HUES48 (cell line): ENCODE measurements around the gene HEATR5A.
"Not testable (repeated sequence)": the region's sequence is repeated elsewhere in the genome, so short reads cannot be mapped to it uniquely, and the experiment has no call there.

Source experiments
- H3K27ac ChIP-seq: one replicate; pipeline ENCODE4 v1.7.0; 2013; ENCODE audit warnings: low read depth, low read length, inconsistent platforms
- H3K27me3 ChIP-seq: 2 replicates; pipeline ENCODE4 v1.6.1; 2013; ENCODE audit warnings: mild to moderate bottlenecking, low read length; ENCODE audit not compliant: control insufficient read depth, insufficient read depth
- H3K36me3 ChIP-seq: 2 replicates; pipeline ENCODE4 v1.6.1; 2013; ENCODE audit warnings: low read length; ENCODE audit not compliant: control insufficient read depth, insufficient read depth
- H3K4me1 ChIP-seq: 2 replicates; pipeline ENCODE4 v1.6.1; 2013; ENCODE audit warnings: mild to moderate bottlenecking, low read length; ENCODE audit not compliant: control insufficient read depth, insufficient read depth
- H3K4me3 ChIP-seq: 2 replicates; pipeline ENCODE4 v1.5.1; 2013; ENCODE audit warnings: mild to moderate bottlenecking, low read depth, low read length
- H3K9ac ChIP-seq: 2 replicates; pipeline ENCODE4 v1.6.1; 2013; ENCODE audit warnings: mild to moderate bottlenecking, low read depth, low read length, moderate library complexity
- H3K9me3 ChIP-seq: 2 replicates; pipeline ENCODE4 v1.6.1; 2013; ENCODE audit warnings: low read length; ENCODE audit not compliant: control insufficient read depth, insufficient read depth

The HEATR5A gene

DNA sequence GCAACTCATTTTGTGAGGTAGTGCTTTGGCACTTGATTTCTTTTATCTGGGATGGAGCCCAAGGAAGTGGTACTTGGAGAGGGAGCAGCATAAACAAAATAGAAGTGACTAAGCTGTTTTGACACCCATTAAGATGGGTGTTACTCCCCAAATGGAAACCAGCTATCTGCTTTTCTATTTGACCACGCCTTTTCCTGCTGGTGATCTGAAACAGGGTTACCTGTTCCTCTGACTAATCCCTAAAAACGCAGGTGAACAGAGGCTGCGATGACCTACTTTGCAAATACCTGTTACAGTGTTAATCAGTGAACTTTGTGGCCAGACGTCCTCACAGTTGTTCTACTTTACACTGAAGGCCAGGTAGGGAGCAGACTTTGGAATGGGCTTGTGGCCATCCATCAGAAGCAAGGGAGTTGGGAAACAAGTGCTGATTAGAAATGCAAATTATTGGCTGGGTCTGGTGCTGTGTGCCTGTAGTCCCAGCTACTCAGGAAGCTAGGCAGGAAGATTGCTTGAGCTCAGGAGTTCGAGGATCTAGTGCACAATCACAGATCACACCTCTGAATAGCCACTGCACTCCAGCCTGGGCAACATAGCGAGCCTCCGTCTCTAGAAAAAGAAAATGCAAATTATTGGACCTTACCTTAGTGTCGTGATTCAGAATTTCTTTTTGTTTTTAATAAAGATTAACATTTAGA, 154.5 kb downstream of the HEATR5A start:
- H3K36me3 ChIP-seq = no peaks in the 10 kb centered on the region
- H3K27me3 ChIP-seq = no peaks in the 10 kb centered on the region
- peaks cover 11% of the 10 kb centered on the region; the same call in 1 of the 2 replicates for H3K4me1 ChIP-seq
- H3K27ac ChIP-seq = no peak overlapping the region
- H3K4me3 ChIP-seq = no peak overlapping the region
- peaks cover 22% of the 10 kb centered on the region for H3K9me3 ChIP-seq
- H3K9ac ChIP-seq = no peak overlapping the region

DNA sequence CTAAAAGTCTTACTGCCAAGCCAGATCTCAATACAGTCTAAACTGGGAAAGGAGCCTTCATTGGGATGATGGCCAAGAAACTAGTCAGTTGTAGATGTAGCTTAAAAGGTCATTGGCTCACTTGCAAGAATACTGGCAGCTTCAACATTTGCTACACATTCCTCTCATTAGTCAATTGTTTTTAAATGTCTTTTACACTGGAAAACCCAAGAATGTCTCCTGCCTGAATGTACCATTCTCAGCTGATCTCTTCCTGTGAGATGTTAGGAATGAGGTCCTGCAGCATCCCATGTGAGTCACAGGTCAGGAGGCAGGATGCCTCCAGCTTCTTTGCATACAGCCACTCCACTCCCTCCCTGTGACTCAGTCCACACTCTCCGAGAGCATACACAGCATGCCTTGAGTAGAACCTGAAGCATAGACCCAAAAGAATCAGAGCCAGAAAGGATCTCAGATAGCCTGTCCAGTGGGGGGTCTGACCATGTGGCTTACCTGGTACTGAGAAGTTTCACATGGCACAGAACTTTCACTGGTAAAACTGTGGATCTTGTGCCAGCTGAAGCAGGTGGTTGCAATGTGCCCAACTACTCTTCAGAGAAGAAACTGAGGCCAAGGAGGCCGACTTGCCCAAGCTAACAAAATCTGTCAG, 156.7 kb downstream of the HEATR5A start:
- Histone ChIP-seq H3K27me3 (no peaks in the 10 kb centered on the region), H3K4me1 (peaks cover 11% of the 10 kb centered on the region; the same call in 1 of the 2 replicates), H3K9ac (no peak overlapping the region), H3K27ac (no peak overlapping the region), H3K4me3 (no peak overlapping the region), H3K36me3 (no peaks in the 10 kb centered on the region), H3K9me3 (peaks cover 4% of the 10 kb centered on the region; the same call in 1 of the 2 replicates)

DNA sequence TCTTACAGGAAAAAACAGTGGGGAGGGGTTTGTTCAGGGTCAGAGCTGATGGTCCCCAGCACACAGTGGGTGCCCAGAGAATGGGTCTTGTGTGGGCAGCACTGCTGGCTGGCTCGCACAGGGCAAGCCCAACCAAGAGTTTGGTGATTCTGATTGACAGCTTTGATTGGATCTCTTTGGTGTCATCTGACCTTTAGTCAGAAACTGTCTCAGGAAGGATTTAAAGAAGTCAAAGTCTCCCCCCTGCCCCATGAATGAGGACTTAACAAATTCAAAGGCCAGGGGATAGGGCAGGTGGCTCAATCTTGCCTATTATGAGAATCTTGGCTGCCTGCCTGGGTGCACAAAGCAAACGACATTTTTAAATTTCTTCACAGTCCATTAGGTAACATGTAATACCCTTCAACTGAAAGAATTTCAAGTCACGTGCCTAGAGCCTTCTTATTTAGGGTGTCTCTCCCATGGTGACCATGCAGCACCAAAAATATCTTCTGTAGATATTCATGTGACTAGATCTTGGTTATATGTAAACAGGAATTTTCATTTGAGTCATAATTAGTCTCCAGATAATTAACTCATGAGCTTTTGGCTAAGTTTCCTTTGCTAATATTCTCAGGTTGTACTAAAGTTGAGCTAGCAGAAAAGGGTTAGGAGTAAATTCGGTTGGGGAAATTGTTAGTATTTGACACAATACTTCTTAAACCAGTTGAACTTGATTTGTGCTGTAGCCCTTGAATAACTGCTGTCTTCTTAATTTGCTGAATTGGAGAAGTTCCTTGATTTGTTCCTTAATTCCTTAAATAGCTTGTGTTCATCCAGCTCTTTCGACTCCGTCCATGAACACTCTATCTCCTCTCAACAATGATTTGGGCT, 158.3 kb downstream of the HEATR5A start:
- H3K27ac ChIP-seq = no peak overlapping the region
- no peaks in the 10 kb centered on the region for H3K36me3 ChIP-seq
- H3K27me3 ChIP-seq = no peaks in the 10 kb centered on the region
- no peak overlapping the region for H3K4me3 ChIP-seq
- H3K9ac ChIP-seq = no peak overlapping the region
- peaks cover 11% of the 10 kb centered on the region; the same call in 1 of the 2 replicates for H3K4me1 ChIP-seq
- peaks cover 3% of the 10 kb centered on the region; the same call in 1 of the 2 replicates for H3K9me3 ChIP-seq

DNA sequence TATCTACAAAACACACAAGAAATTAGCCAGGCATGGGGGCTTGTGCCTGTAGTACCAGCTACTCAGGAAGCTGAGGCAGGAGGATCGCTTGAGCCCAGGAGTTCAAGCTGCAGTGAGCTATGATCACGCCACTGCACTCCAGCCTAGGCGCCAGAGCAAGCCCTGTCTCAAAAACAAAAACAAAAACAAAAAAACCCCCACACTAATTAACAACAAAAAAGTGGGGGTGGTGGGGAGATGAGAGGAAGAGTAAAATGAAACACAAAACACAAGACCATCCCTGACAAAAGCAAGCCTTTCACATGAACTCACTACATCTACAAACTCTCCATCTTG, 158.9 kb downstream of the HEATR5A start:
- Histone ChIP-seq H3K9me3 (peaks cover 3% of the 10 kb centered on the region; the same call in 1 of the 2 replicates), H3K27ac (no peak overlapping the region), H3K9ac (no peak overlapping the region), H3K27me3 (no peaks in the 10 kb centered on the region), H3K4me3 (no peak overlapping the region), H3K4me1 (peaks cover 11% of the 10 kb centered on the region; the same call in 1 of the 2 replicates), H3K36me3 (no peaks in the 10 kb centered on the region)

DNA sequence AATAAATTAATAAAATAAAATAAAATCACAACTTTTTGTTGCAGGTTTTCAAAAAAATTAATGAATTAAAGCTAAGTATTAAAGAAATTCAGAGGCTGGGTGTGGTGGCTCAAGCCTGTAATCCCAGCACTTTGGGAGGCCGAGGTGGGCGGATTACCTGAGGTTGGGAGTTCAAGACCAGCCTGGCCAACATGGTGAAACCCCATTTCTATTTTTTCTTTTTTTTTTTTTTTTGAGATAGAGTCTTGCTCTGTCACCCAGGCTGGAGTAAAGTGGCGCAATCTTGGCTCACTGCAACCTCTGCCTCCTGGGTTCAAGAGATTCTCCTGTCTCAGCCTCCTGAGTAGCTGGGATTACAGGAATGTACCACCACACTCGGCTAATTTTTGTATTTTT, 161.3 kb downstream of the HEATR5A start:
- H3K27me3 ChIP-seq, H3K9me3 ChIP-seq, H3K4me3 ChIP-seq, H3K27ac ChIP-seq, H3K36me3 ChIP-seq, H3K4me1 ChIP-seq, H3K9ac ChIP-seq: not testable (repeated sequence)

DNA sequence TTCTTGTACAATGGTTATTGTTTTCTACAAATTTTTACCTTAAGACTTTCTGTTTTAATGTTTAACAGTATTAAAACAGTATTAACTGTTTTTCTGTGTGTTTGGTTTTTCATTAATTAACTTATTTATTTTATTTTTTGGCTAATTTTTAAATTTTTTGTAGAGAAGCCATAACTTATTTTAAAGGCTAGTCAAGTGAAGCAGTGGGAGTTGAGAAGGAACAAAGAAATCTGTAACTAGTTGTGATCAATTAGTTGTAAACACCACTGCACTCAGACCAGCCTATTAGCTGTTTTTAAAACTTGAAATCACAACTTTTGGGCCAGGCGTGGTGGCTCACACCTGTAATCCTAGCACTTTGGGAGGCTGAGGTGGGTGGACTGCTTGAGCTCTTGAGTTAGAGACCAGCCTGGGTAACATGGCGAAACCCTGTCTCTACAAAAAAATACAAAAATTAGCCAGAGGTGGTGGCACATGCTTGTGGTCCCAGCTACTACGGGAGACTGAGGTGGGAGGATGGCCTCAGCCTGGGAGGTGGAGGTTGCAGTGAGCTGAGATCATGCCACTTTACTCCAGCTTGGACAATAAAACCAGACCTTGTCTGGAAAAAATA, 161.8 kb downstream of the HEATR5A start:
- no peaks in the 10 kb centered on the region for H3K27me3 ChIP-seq
- no peak overlapping the region for H3K27ac ChIP-seq
- H3K4me3 ChIP-seq = no peak overlapping the region
- no peak overlapping the region for H3K9ac ChIP-seq
- peaks cover 3% of the 10 kb centered on the region; the same call in 1 of the 2 replicates for H3K9me3 ChIP-seq
- H3K36me3 ChIP-seq = no peaks in the 10 kb centered on the region
- H3K4me1 ChIP-seq = peaks cover 6% of the 10 kb centered on the region; the same call in 1 of the 2 replicates

DNA sequence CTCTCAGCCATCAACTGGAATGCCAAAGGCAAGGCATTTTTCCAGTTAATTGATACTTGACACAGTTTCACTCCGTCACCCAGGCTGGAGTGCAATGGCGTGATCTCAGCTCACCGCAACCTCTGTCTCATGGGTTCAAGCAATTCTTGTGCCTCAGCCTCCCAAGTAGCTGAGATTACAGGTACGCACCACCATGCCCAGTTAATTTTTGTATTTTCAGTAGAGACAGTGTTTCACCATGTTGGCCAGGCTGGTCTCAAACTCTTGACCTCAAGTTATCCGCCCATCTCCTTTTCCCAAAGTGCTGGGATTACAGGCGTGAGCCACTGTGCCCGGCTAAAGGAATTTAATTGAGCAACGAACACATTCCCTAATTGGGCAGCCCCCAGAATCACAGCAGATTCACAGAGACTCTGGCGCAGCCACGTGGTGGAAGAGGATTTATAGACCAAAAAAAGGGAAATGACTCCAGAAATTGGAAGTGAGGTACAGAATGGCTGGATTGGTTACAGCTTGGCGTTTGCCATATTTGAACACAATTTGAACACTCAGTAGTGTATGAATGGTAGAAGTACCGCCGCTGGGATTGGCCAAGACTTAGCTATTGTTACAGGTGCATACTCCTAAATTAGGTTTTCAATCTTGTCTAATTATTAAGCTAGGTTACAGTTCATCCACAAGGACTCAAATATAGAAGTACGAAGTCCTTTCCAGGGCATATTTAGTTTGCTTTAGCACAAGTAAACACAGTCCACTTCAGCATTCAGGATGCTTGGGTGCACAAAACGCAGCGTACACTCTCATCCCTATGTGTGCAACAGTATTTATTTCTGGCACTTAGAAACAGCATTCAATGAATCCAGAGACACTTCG, 162.6 kb downstream of the HEATR5A start:
- not testable (repeated sequence) for H3K4me3 ChIP-seq, H3K4me1 ChIP-seq, H3K27me3 ChIP-seq, H3K27ac ChIP-seq, H3K36me3 ChIP-seq, H3K9ac ChIP-seq, H3K9me3 ChIP-seq

DNA sequence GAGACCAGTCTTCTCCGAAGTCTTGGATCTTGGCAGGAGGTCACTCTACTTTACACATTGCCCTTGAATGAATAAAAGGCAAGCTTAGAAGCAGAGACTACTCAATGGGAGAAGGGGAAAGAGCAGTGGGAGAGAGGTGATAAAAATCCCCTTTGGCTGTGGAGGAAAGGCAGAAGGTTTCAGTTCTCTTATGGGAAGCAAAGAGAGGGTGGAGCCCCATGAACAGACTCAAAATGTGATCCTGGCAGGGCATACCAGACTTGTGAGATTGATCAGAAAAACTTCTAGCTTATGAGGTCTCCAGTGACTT, 163.2 kb downstream of the HEATR5A start:
- Histone ChIP-seq H3K36me3 (no peaks in the 10 kb centered on the region), H3K4me1 (peaks cover 6% of the 10 kb centered on the region; the same call in 1 of the 2 replicates), H3K9me3 (peaks cover 3% of the 10 kb centered on the region; the same call in 1 of the 2 replicates), H3K9ac (no peak overlapping the region), H3K27ac (no peak overlapping the region), H3K27me3 (no peaks in the 10 kb centered on the region), H3K4me3 (no peak overlapping the region)

DNA sequence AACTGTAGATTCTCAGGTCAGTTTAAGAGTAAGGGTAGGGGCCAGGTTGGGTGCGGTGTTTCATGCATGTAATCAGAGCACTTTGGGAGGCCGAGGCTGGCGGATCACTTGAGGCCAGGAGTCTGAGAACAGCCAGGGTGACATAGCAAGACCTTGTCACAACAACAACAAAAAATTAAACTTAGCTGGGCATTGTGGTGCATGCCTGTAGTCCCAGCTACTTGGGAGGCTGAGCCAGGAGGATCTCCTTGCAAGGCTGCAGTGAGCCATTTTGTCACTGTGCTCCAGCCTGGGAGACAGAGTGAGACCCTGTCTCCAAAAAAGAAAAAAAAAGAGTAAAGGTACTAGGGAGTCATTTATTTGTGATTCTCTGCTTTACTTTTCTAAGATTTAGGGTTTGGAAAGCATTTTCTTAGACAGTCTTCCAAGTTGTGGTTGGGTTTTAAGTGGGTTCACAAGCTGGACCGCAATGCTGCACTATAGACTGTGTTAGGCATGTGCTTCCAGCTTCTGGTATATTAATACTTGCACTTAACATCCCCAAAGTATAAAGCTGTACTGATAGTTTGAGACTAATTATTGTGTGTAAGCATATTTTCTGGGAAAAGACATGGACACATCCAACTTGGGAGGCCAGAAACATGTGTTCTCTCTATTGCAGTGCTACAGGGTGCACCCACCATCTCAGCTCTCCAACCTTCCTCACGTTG, 163.7 kb downstream of the HEATR5A start:
- H3K9me3 ChIP-seq = peaks cover 3% of the 10 kb centered on the region; the same call in 1 of the 2 replicates
- H3K27ac ChIP-seq = no peak overlapping the region
- no peak overlapping the region for H3K4me3 ChIP-seq
- H3K36me3 ChIP-seq = no peaks in the 10 kb centered on the region
- H3K27me3 ChIP-seq = no peaks in the 10 kb centered on the region
- H3K9ac ChIP-seq = no peak overlapping the region
- H3K4me1 ChIP-seq = peaks cover 4% of the 10 kb centered on the region; the same call in 1 of the 2 replicates

DNA sequence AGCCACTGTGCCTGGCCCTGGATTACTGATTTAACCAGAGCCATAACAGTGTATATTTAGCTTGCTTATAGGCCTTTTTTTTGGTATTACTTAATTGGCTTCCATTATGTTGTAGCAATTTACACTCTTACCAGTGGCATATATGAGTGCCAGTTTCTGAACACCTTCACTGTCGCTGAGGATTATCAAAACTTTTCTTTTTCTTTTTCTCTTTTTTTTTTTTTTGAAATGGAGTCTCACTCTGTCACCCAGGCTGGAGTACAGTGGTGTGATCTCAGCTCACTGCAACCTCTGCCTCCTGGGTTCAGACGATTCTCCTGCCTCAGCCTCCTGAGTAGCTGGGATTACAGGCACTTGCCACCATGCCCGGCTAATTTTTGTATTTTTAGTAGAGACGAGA, 164.4 kb downstream of the HEATR5A start:
- not testable (repeated sequence) for H3K9me3 ChIP-seq, H3K27ac ChIP-seq, H3K36me3 ChIP-seq, H3K4me3 ChIP-seq, H3K9ac ChIP-seq, H3K27me3 ChIP-seq, H3K4me1 ChIP-seq
